PFSK-1 (cell line): ENCODE measurements around the gene FAM171A1.

Experiments used
- FOXP2 ChIP-seq: optimal IDR thresholded peaks from 2 replicates; pipeline ENCODE3; 2011; ENCODE audit warnings: borderline replicate concordance, control low read depth, inconsistent platforms; ENCODE audit not compliant: insufficient read depth; ENCODE audit errors: extremely low read length, extremely low read depth
- POLR2AphosphoS5 ChIP-seq: IDR thresholded peaks from 2 replicates; pipeline ENCODE4 v1.6.1; 2012; ENCODE audit warnings: low read depth, mild to moderate bottlenecking, control low read depth, low read length, moderate library complexity
- REST ChIP-seq, 2 experiments: IDR thresholded peaks; 2 replicates each; pipeline versions ENCODE4 v1.6.1 to v1.8.0; 2011 to 2012; ENCODE audit warnings: low read depth in 2 of 2, low read length in 2 of 2, control low read depth in 1 of 2, inconsistent platforms in 1 of 2, mild to moderate bottlenecking in 1 of 2, moderate library complexity in 1 of 2; ENCODE audit not compliant: insufficient read depth in 1 of 2
- SIN3A ChIP-seq: IDR thresholded peaks from 2 replicates; pipeline ENCODE4 v1.6.1; 2012; ENCODE audit warnings: mild to moderate bottlenecking, low read length, moderate library complexity, borderline replicate concordance; ENCODE audit not compliant: insufficient read depth
- TAF1 ChIP-seq: IDR thresholded peaks from 2 replicates; pipeline ENCODE4 v1.6.1; 2012; ENCODE audit warnings: low read length, control low read depth, borderline replicate concordance; ENCODE audit not compliant: insufficient read depth

The FAM171A1 gene

GRCh38 chr10:15347150-15347549 lies 23.9 kb downstream of the FAM171A1 start:
- TF ChIP-seq POLR2AphosphoS5 (no peak), FOXP2 (no peak), SIN3A (no peak), TAF1 (no peak), REST (IDR thresholded peaks at IDR 0.05; ENCODE audit: insufficient read depth in 1 of 2, low read depth in 2 of 2, low read length in 2 of 2) (no peak)

GRCh38 chr10:15346440-15347141 lies 24.5 kb downstream of the FAM171A1 start:
- no peak for TF ChIP-seq SIN3A

- TF ChIP-seq REST (IDR thresholded peaks at IDR 0.05; ENCODE audit: insufficient read depth in 1 of 2, low read depth in 2 of 2, low read length in 2 of 2) = no peak
- no peak for TF ChIP-seq FOXP2
- TF ChIP-seq TAF1 = no peak
- no peak for TF ChIP-seq SIN3A
- TF ChIP-seq POLR2AphosphoS5 = no peak
Measured at GRCh38 chr10:15345450-15345849, 25.6 kb downstream of the FAM171A1 start.

- TF ChIP-seq REST (IDR thresholded peaks at IDR 0.05; ENCODE audit: insufficient read depth in 1 of 2, low read depth in 2 of 2, low read length in 2 of 2) (no peak), SIN3A (no peak), FOXP2 (no peak), POLR2AphosphoS5 (no peak), TAF1 (no peak)
Measured at GRCh38 chr10:15344876-15345285, 26.2 kb downstream of the FAM171A1 start.

- no peak for TF ChIP-seq POLR2AphosphoS5
- no peak for TF ChIP-seq REST (IDR thresholded peaks at IDR 0.05; ENCODE audit: insufficient read depth in 1 of 2, low read depth in 2 of 2, low read length in 2 of 2)
- TF ChIP-seq TAF1 = no peak
- TF ChIP-seq SIN3A = no peak
- TF ChIP-seq FOXP2 = no peak
Measured at GRCh38 chr10:15344256-15344875, 26.7 kb downstream of the FAM171A1 start.
